ENCODE results near the gene VCPKMT.

GRCh38 chr14:50082784-50083466 is 33.4 kb downstream of the VCPKMT start:
- TF ChIP-seq CTCF (IDR thresholded peaks at IDR 0.05) (no peak), POLR2A (IDR thresholded peaks at IDR 0.05) (no peak)
